HepG2 (cell line): Measurements from ENCODE around the gene TMEM190. TPM values are rescaled to one million over a fixed set of nuclear protein-coding genes. Genes with fewer than 3 reads are reported as not detected.

Experiments
- ATAC-seq: fragments of 200-7000 bp; cut with Tn5 transposase; 3 replicates; pipeline ENCODE4 v1.9.1; 2020; ENCODE audit warnings: mild to moderate bottlenecking, moderate library complexity
- BruUV-seq: library from RNA; stranded (reverse); fragments of 400-500 nt; replicated peaks from 2 replicates; lab custom pipeline; 2021; lab: Mats Ljungman, UMichigan
- CTCF ChIA-PET: fragments of 300-600 bp; formaldehyde crosslinking; extraction: SDS; loops from one replicate; lab custom pipeline; 2021; ENCODE audit warnings: low total read pairs, inconsistent platforms, low intra/inter-chr PET ratio; lab: Yijun Ruan, JAX
- POLR2A ChIA-PET: fragments of 350-600 bp; sonication (Branson Sonifier 250); formaldehyde crosslinking; loops from one replicate; lab custom pipeline; 2020; ENCODE audit warnings: antibody characterized with exemption, inconsistent platforms; lab: Yijun Ruan, JAX
- DNase-seq: peaks from one replicate; pipeline ENCODE4 v3.0.0-alpha.2; 2015; ENCODE audit warnings: low spot score
- FAIRE-seq: peaks from 3 replicates; lab custom pipeline; 2011; peaks lifted over from hg19 to GRCh38; lab: Jason Lieb, UNC
- H2AFZ ChIP-seq: one replicate; pipeline ENCODE4 v1.6.1; 2011; ENCODE audit warnings: low read length, inconsistent platforms
- H3K27ac ChIP-seq: fragments of 300-600 bp; 3 replicates; pipeline ENCODE4 v1.8.0; 2011; ENCODE audit warnings: mixed run types, mild to moderate bottlenecking, mixed read lengths, low read length, inconsistent platforms; ENCODE audit not compliant: insufficient read depth; ENCODE audit errors: extremely low read length
- H3K27me3 ChIP-seq, 2 experiments: fragments of 200-600 bp in 1 of 2; 2 replicates in 1 of 2; 3 replicates in 1 of 2; pipeline versions ENCODE4 v1.6.0 to v1.8.0; 2011; ENCODE audit warnings: low read length in 2 of 2, mild to moderate bottlenecking in 2 of 2, moderate library complexity in 2 of 2, inconsistent platforms in 1 of 2; ENCODE audit not compliant: insufficient read depth in 2 of 2, control insufficient read depth in 1 of 2
- H3K36me3 ChIP-seq, 2 experiments: fragments of 200-600 bp in 1 of 2; replicated peaks in 1 of 2; 2 replicates in 1 of 2; 3 replicates in 1 of 2; pipeline versions ENCODE4 v1.5.1 to v1.8.0; 2011; ENCODE audit warnings: low read length in 2 of 2, inconsistent platforms in 1 of 2; ENCODE audit not compliant: insufficient read depth in 2 of 2, control insufficient read depth in 1 of 2
- H3K4me1 ChIP-seq: 2 replicates; pipeline ENCODE4 v1.5.1; 2012; ENCODE audit warnings: low read length, inconsistent platforms; ENCODE audit not compliant: insufficient read depth
- H3K4me2 ChIP-seq: 2 replicates; pipeline ENCODE4 v1.6.0; 2011; ENCODE audit warnings: low read depth, low read length, inconsistent platforms
- H3K4me3 ChIP-seq, 3 experiments: fragments of 200-600 bp in 1 of 3; sonication (generic), shearing (Covaris generic) in 1 of 3; replicated peaks in 1 of 3; 2 replicates each; pipeline ENCODE4 v1.5.1; 2011 to 2016; ENCODE audit warnings: low read length in 3 of 3, inconsistent platforms in 2 of 3, low read depth in 2 of 3, mild to moderate bottlenecking in 2 of 3, control low read depth in 1 of 3, mixed read lengths in 1 of 3; ENCODE audit not compliant: insufficient read depth in 1 of 3
- H3K79me2 ChIP-seq: one replicate; pipeline ENCODE4 v1.6.1; 2011; ENCODE audit warnings: low read length, inconsistent platforms; ENCODE audit not compliant: insufficient read depth
- H3K9ac ChIP-seq: 2 replicates; pipeline ENCODE4 v1.6.0; 2011; ENCODE audit warnings: mild to moderate bottlenecking, low read depth, low read length, inconsistent platforms; ENCODE audit not compliant: insufficient read depth
- H3K9me3 ChIP-seq: 2 replicates; pipeline ENCODE4 v1.5.1; 2012; ENCODE audit warnings: mild to moderate bottlenecking, low read length
- H4K20me1 ChIP-seq: 2 replicates; pipeline ENCODE4 v1.6.0; 2011; ENCODE audit warnings: inconsistent platforms, mild to moderate bottlenecking, low read length, moderate library complexity; ENCODE audit not compliant: insufficient read depth
- CCDC6 ChIP-seq: sonication (generic); formaldehyde crosslinking; IDR thresholded peaks from 2 replicates; pipeline ENCODE4 v1.8.1; 2022; ENCODE audit warnings: mild to moderate bottlenecking, missing genetic modification reagents, moderate library complexity
- CEBPG ChIP-seq: IDR thresholded peaks from 2 replicates; pipeline ENCODE4 v1.6.1; 2016
- HNF4A ChIP-seq: sonication (generic); formaldehyde crosslinking; IDR thresholded peaks from 2 replicates; pipeline ENCODE4 v1.4.0; 2020; ENCODE audit warnings: missing genetic modification reagents
- HNRNPL ChIP-seq: fragments of 200-400 bp; formaldehyde crosslinking; IDR thresholded peaks from 2 replicates; pipeline ENCODE4 v1.6.1; 2017; ENCODE audit warnings: mild to moderate bottlenecking, low read depth, low read length
- KLF13 ChIP-seq: sonication (generic); formaldehyde crosslinking; IDR thresholded peaks from 2 replicates; pipeline ENCODE4 v1.4.0; 2020; ENCODE audit warnings: mild to moderate bottlenecking, missing genetic modification reagents
- NFKB2 ChIP-seq: sonication (generic); formaldehyde crosslinking; IDR thresholded peaks from 2 replicates; pipeline ENCODE4 v1.4.0; 2020; ENCODE audit warnings: missing genetic modification reagents, borderline replicate concordance
- NRL ChIP-seq: sonication (generic); formaldehyde crosslinking; IDR thresholded peaks from 2 replicates; pipeline ENCODE4 v1.5.0; 2020; ENCODE audit warnings: missing genetic modification reagents, mild to moderate bottlenecking, moderate library complexity, borderline replicate concordance
- ZNF138 ChIP-seq: sonication (generic); formaldehyde crosslinking; IDR thresholded peaks from 2 replicates; pipeline ENCODE4 v1.5.0; 2020; ENCODE audit warnings: mild to moderate bottlenecking, low read depth, missing genetic modification reagents
- ZNF652 ChIP-seq: IDR thresholded peaks from 2 replicates; pipeline ENCODE4 v1.6.1; 2016; ENCODE audit warnings: low read depth, borderline replicate concordance
- WGBS: methylation state at CpG from one replicate; pipeline ENCODE4 v1.1.6; 2017; ENCODE audit warnings: low lambda C conversion rate; 5-methylcytosine and 5-hydroxymethylcytosine counted together
- in situ Hi-C: cut with HindIII; loops from 2 replicates; pipeline ENCODE4 v1.10.0; 2017; ENCODE audit warnings: low pct_unique_long_range_greater_than_20kb; ENCODE audit not compliant: extremely low pct_ligation_motif_present
- intact Hi-C: fragments of 100-400 bp; cut with micrococcal nuclease; formaldehyde crosslinking; loops from one replicate; pipeline ENCODE4 v1.10.0; 2022; ENCODE audit not compliant: unreplicated experiment
- polyA plus RNA-seq, 8 experiments: library from polyadenylated mRNA; depleted of rRNA in 3 of 8; stranded (reverse) in 7 of 8; unstranded in 1 of 8; fragments of >200 nt; fragmentation: Illumina TruSeq in 4 of 8; extraction: Trizol in 4 of 8; gene quantifications; 2 replicates each; pipeline versions ENCODE4 v1.2.1 to v1.2.3, GENCODE V29; 2011 to 2016; ENCODE audit warnings: low read depth in 4 of 8, missing spikeins in 1 of 8, mixed read lengths in 1 of 8; ENCODE audit not compliant: insufficient read depth in 1 of 8
- total RNA-seq, 5 experiments: library from RNA; depleted of rRNA; stranded (reverse); fragments of >200 nt; fragmentation: Illumina TruSeq; extraction: Trizol; gene quantifications; 2 replicates each; pipeline ENCODE4 v1.2.3, GENCODE V29; 2016; ENCODE audit warnings: low read depth in 1 of 5
- TF ChIP-seq, protein P1 (sequence below): sonication (generic); formaldehyde crosslinking; IDR thresholded peaks from 2 replicates; pipeline ENCODE4 v1.8.0; 2022; ENCODE audit warnings: mild to moderate bottlenecking, missing genetic modification reagents; ENCODE audit not compliant: insufficient replicate concordance
- TF ChIP-seq, protein P2 (sequence below): sonication (generic); formaldehyde crosslinking; IDR thresholded peaks from 2 replicates; pipeline ENCODE4 v1.4.0; 2020; ENCODE audit warnings: mild to moderate bottlenecking, missing genetic modification reagents

Gene TMEM190
- total and polyA plus RNA-seq, 2 of the 13 experiments (the other 11 are each of a cell fraction or from before 2014, with no cell fraction given): 0.35 to 0.83 TPM

DNA sequence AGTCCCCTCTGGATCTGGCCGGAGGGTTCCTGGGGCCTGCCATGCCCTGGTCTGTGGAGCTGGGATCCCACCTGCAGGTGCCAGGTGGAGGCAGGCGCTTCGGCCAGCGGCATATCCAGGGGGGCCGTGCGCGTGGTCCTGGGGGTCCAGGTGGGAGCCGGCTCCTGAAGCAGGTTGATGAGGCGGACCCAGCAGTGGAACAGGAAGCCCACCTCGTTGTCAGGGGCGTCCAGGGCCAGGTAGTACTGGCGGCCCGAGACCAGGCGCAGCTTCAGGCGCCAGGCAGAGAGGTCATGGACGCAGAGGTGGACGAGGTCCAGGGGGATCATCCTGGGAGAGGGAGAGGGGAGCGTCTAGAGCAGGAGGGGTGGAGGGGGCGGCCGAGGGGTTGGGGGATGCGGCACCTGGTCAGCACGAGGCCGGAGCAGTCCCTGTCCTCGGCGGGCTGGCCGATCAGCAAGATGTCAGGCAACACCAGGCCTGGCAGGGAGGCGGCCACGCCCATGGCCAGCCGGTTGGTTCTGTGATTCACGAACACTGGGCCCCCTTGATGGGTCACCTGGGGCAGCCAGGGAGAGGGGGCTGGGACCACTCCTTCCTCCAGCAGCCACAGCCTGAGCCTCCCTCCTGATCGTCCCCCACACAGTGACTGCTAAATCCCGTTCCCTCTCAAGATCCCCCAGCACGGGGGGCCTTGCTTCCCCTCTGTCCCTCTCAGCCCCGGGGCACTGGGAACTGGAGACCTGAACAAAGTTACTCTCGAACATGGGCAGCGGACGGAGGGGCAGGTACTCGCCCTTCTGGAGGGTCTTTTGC is 14.2 kb upstream of the TMEM190 start:
- peak overlapping the region; percentile 1; the same call in 1 of the 2 replicates for H3K4me2 ChIP-seq
- peaks cover 14% of the 10 kb centered on the region for H3K4me1 ChIP-seq
- peaks cover 4 to 24% of the 10 kb centered on the region in 2 experiments for H3K27me3 ChIP-seq
- ChIA-PET CTCF (no interaction called here), POLR2A (interaction anchor here (0.6 to 1.3 kb wide), 3 partner anchors 23 to 45 kb away, joined by 3 read pairs; partner anchors contain the start of gene KMT5C)
- H3K9ac ChIP-seq: no peak overlapping the region
- H3K27ac ChIP-seq: no peak overlapping the region
- intact Hi-C loops: no loop called here
- no peaks in the 10 kb centered on the region for H3K36me3 ChIP-seq
- 18% methylated on average over 9 of the region's 38 CpGs for WGBS
- no peaks in the 10 kb centered on the region for H4K20me1 ChIP-seq
- no peak overlapping the region for H2AFZ ChIP-seq
- ATAC-seq: peak; percentile 17; the same call in 2 of the 3 replicates
- no peak for DNase-seq
- BruUV-seq: no TSS peak
- peak overlapping the region in 1 of 3 experiments; percentile 33; a peak in 1 of 6 replicates for H3K4me3 ChIP-seq
- in situ Hi-C loops: no loop called here
- H3K9me3 ChIP-seq: no peaks in the 10 kb centered on the region
- FAIRE-seq: no peak
- no peaks in the 10 kb centered on the region for H3K79me2 ChIP-seq
- TF ChIP-seq, protein P1, sequence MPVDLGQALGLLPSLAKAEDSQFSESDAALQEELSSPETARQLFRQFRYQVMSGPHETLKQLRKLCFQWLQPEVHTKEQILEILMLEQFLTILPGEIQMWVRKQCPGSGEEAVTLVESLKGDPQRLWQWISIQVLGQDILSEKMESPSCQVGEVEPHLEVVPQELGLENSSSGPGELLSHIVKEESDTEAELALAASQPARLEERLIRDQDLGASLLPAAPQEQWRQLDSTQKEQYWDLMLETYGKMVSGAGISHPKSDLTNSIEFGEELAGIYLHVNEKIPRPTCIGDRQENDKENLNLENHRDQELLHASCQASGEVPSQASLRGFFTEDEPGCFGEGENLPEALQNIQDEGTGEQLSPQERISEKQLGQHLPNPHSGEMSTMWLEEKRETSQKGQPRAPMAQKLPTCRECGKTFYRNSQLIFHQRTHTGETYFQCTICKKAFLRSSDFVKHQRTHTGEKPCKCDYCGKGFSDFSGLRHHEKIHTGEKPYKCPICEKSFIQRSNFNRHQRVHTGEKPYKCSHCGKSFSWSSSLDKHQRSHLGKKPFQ (CRISPR knock-in tag): no peak
- TF ChIP-seq CEBPG: no peak
- no peak for TF ChIP-seq ZNF138 (CRISPR knock-in tag)
- no peak for TF ChIP-seq HNRNPL
- TF ChIP-seq, protein P2, sequence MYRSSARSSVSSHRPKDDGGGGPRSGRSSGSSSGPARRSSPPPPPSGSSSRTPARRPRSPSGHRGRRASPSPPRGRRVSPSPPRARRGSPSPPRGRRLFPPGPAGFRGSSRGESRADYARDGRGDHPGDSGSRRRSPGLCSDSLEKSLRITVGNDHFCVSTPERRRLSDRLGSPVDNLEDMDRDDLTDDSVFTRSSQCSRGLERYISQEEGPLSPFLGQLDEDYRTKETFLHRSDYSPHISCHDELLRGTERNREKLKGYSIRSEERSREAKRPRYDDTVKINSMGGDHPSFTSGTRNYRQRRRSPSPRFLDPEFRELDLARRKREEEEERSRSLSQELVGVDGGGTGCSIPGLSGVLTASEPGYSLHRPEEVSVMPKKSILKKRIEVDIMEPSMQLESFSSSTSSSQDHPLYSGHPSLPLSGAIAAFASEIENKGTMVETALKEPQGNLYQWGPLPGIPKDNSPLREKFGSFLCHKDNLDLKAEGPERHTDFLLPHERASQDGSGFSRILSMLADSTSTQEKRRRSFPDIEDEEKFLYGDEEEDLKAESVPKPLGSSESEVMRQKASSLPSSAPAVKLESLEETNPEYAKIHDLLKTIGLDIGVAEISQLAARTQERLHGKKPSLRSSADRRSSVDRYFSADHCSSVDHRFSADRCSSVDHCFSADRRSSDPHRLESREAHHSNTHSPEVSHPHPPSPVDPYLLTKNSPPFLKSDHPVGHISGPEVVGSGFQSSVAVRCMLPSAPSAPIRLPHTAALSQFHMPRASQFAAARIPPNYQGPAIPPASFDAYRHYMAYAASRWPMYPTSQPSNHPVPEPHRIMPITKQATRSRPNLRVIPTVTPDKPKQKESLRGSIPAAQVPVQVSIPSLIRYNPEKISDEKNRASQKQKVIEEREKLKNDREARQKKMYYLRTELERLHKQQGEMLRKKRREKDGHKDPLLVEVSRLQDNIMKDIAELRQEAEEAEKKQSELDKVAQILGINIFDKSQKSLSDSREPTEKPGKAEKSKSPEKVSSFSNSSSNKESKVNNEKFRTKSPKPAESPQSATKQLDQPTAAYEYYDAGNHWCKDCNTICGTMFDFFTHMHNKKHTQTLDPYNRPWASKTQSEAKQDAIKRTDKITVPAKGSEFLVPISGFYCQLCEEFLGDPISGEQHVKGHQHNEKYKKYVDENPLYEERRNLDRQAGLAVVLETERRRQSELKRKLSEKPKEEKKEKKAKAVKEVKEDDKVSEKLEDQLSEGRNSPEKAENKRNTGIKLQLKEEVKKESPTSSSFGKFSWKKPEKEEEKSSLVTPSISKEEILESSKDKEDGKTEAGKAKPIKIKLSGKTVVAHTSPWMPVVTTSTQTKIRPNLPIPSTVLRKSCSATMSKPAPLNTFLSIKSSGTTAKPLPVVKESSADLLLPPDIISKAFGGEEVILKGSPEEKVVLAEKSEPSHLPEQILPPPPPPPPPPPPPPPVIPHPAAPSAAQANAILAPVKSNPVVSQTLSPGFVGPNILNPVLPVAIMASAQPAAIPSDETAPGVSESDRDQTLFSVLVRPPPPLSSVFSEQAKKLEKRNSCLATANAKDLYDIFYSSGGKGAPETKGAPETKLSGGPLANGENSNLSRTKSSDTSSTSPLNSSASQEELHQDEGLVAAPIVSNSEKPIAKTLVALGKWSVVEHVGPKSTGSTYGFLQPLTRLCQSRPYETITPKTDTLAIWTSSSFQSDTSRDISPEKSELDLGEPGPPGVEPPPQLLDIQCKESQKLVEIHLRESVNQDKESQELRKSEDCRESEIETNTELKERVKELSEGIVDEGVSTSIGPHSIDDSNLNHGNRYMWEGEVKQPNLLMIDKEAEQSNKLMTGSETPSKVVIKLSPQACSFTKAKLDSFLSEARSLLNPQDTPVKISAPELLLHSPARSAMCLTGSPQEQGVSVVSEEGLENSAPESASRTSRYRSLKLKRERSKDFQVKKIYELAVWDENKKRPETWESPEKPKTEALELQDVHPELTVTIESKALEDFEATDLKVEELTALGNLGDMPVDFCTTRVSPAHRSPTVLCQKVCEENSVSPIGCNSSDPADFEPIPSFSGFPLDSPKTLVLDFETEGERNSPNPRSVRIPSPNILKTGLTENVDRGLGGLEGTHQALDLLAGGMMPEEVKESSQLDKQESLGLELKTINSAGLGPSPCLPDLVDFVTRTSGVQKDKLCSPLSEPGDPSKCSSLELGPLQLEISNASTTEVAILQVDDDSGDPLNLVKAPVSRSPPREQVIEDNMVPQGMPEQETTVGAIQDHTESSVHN (CRISPR knock-in tag): no peak
- TF ChIP-seq KLF13: no peak
- TF ChIP-seq ZNF652 (CRISPR knock-in tag): no peak
- no peak for TF ChIP-seq CCDC6
- TF ChIP-seq NRL (CRISPR knock-in tag): no peak
- no peak for TF ChIP-seq NFKB2 (CRISPR knock-in tag)
- TF ChIP-seq HNF4A (CRISPR knock-in tag): no peak
